Activated naive CD8-positive, alpha-beta T cell treated with anti-CD3 and anti-CD28 coated beads, Interleukin-2, amount 50 U/mL, for 24 hours (primary cell): Measurements from ENCODE around the gene MPRIP.

Experiments
- ATAC-seq: fragments of 150-1000 bp; cut with Tn5 transposase; one replicate; pipeline ENCODE4 v1.10.0; 2021
- DNase-seq: peaks from one replicate; pipeline ENCODE4 v3.0.0; 2021
- H3K27ac Mint-ChIP-seq: one replicate; pipeline ENCODE4 v1.8.0; 2021; ENCODE audit warnings: mild to moderate bottlenecking, mixed read lengths
- H3K27me3 Mint-ChIP-seq: one replicate; pipeline ENCODE4 v1.8.0; 2021; ENCODE audit warnings: mixed read lengths
- H3K36me3 Mint-ChIP-seq: one replicate; pipeline ENCODE4 v1.8.0; 2021; ENCODE audit warnings: low read depth, mixed read lengths
- H3K4me1 Mint-ChIP-seq: one replicate; pipeline ENCODE4 v1.8.0; 2021; ENCODE audit warnings: mixed read lengths
- H3K4me3 Mint-ChIP-seq: one replicate; pipeline ENCODE4 v1.8.0; 2021; ENCODE audit warnings: mild to moderate bottlenecking, moderate library complexity, mixed read lengths
- H3K9me3 Mint-ChIP-seq: one replicate; pipeline ENCODE4 v1.8.0; 2021; ENCODE audit warnings: mixed read lengths

Gene MPRIP

GRCh38 chr17:17032131-17032692 is 10.0 kb upstream of the MPRIP start:
- H3K27ac Mint-ChIP-seq: no peak overlapping the region

GRCh38 chr17:17033466-17033865 is 8.8 kb upstream of the MPRIP start:
- H3K4me1 Mint-ChIP-seq: peaks cover 6% of the 10 kb centered on the region
- H3K27ac Mint-ChIP-seq: no peak overlapping the region
- no peaks in the 10 kb centered on the region for H3K36me3 Mint-ChIP-seq
- no peaks in the 10 kb centered on the region for H3K9me3 Mint-ChIP-seq
- no peak overlapping the region for H3K4me3 Mint-ChIP-seq
- no peak for ATAC-seq
- no peak for DNase-seq
- H3K27me3 Mint-ChIP-seq: no peaks in the 10 kb centered on the region

More at GRCh38 chr17:17032131-17032692, 10.0 kb upstream of the MPRIP start:
- H3K27me3 Mint-ChIP-seq: no peaks in the 10 kb centered on the region
- no peaks in the 10 kb centered on the region for H3K36me3 Mint-ChIP-seq
- no peaks in the 10 kb centered on the region for H3K9me3 Mint-ChIP-seq
- DNase-seq (no peak), ATAC-seq (no peak)
- H3K4me3 Mint-ChIP-seq: no peak overlapping the region
- peaks cover 6% of the 10 kb centered on the region for H3K4me1 Mint-ChIP-seq

DNA sequence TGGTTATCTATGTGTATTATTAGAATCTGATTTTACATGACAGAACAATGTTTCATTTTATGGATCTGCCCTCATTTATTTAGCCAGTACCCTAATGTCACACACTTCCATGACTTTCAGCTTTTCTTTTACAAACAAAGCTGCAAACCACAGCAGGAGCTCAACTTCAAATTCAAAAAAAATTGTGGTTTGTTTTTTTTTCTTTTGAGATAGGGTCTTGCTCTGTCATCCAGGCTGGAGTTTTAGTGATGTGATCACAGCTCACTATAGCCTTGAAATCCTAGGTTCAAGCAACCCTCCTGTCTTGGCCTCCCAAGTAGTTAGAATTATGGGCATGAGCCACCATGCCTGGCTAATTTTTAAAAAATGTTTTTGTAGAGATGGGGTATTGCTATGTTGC is 8.2 kb upstream of the MPRIP start:
- H3K27me3 Mint-ChIP-seq: no peaks in the 10 kb centered on the region

DNA sequence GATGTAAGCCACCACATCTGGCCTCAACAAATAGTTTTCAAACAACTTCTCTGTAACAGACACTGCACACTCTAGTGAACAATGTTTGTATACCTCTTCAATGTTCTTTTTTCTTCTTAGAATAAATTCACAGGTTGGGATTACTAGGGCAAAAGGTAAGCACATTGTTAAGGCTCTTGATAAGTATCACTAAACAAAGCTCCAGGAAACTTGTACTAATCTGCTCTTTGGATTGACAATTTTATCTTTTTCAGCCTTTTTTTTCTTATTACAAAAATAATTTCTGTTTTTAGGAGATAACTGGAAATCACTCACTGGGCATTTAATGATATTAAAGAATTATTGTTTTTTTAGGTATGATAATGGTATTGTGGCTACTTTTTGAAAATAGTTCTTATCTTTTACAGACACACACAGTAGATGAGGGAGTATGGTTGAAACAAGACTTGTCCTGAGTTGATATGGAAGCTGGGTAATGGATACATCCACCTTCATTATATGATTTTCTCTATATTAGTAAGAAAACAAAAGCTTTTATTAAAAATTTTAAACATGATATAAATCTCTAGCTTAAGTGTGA is 7.7 kb upstream of the MPRIP start:
- Mint-ChIP-seq H3K36me3 (no peaks in the 10 kb centered on the region), H3K27ac (no peak overlapping the region), H3K4me1 (peaks cover 6% of the 10 kb centered on the region), H3K9me3 (no peaks in the 10 kb centered on the region), H3K27me3 (no peaks in the 10 kb centered on the region), H3K4me3 (no peak overlapping the region)
- ATAC-seq: no peak
- no peak for DNase-seq

More for the DNA sequence above, 8.2 kb upstream of the MPRIP start:
- Mint-ChIP-seq H3K36me3 (no peaks in the 10 kb centered on the region), H3K4me3 (no peak overlapping the region), H3K27ac (no peak overlapping the region), H3K4me1 (peaks cover 6% of the 10 kb centered on the region), H3K9me3 (no peaks in the 10 kb centered on the region)
- DNase-seq (no peak), ATAC-seq (no peak)

- H3K27ac Mint-ChIP-seq: no peak overlapping the region
- ATAC-seq (no peak), DNase-seq (no peak)
- H3K27me3 Mint-ChIP-seq: no peaks in the 10 kb centered on the region
- H3K4me1 Mint-ChIP-seq: peaks cover 6% of the 10 kb centered on the region
- no peaks in the 10 kb centered on the region for H3K9me3 Mint-ChIP-seq
- no peak overlapping the region for H3K4me3 Mint-ChIP-seq
- no peaks in the 10 kb centered on the region for H3K36me3 Mint-ChIP-seq
Measured at GRCh38 chr17:17035490-17035889, 6.8 kb upstream of the MPRIP start.

GRCh38 chr17:17035920-17036523 is 6.2 kb upstream of the MPRIP start:
- Mint-ChIP-seq H3K27me3 (no peaks in the 10 kb centered on the region), H3K4me3 (no peak overlapping the region), H3K4me1 (peaks cover 8% of the 10 kb centered on the region), H3K9me3 (no peaks in the 10 kb centered on the region), H3K27ac (no peak overlapping the region), H3K36me3 (no peaks in the 10 kb centered on the region)
- DNase-seq: no peak
- no peak for ATAC-seq

GRCh38 chr17:17036524-17036998 is 5.7 kb upstream of the MPRIP start:
- no peak overlapping the region for H3K27ac Mint-ChIP-seq
- H3K4me1 Mint-ChIP-seq: peaks cover 14% of the 10 kb centered on the region
- DNase-seq (no peak), ATAC-seq (peak; percentile 41)
- H3K36me3 Mint-ChIP-seq: no peaks in the 10 kb centered on the region
- H3K4me3 Mint-ChIP-seq: no peak overlapping the region
- H3K27me3 Mint-ChIP-seq: no peaks in the 10 kb centered on the region
- no peaks in the 10 kb centered on the region for H3K9me3 Mint-ChIP-seq

DNA sequence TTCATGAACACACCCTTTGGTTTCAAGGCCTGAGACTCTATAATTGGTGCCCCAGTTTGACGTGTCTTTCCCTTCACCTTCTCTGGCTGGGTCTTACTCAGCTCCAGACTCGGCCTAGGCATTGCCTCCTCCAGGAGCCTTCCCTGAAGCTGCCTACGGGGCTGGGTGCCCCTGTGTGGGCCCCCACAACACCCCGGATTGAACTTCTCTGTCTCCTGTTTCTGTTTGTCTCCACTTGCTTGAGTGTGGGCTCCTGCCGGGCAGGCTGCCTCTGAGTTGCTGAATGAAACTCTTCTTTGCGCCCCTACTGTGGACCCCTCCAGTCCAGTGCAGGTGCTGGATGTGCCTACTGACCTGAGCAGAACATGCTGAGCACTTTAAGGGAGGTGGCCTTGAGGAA is 2.3 kb upstream of the MPRIP start:
- DNase-seq: no peak
- ATAC-seq: no peak
- Mint-ChIP-seq H3K9me3 (no peaks in the 10 kb centered on the region), H3K4me3 (no peak overlapping the region), H3K36me3 (no peaks in the 10 kb centered on the region), H3K4me1 (peaks cover 36% of the 10 kb centered on the region), H3K27ac (no peak overlapping the region), H3K27me3 (no peaks in the 10 kb centered on the region)

DNA sequence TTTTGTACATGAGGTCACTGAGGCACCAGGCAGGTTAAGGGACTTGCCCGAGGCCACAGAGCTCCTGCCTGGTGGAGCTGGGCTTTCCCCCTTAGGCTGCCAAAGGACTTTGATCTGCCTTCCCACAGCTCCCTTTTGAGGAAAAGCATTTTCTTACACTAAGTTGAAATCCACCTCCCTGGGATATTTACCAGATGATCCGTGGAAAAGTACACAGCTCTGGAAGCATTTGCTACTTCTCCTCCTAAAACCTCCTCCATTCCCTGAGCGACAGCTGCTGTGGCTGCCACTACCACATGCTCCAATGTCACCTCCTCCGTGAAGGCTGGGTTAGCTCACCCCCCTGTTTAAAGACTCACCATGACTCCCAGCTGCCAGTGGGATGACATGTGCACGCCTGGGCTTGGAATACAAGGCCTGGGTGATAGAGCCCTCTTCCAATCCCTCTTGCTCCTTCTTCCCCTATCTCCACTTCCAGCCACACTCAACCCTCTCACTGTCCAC is 1.2 kb upstream of the MPRIP start:
- no peaks in the 10 kb centered on the region for H3K9me3 Mint-ChIP-seq
- H3K4me1 Mint-ChIP-seq: peaks cover 46% of the 10 kb centered on the region
- ATAC-seq (no peak), DNase-seq (no peak)
- no peaks in the 10 kb centered on the region for H3K27me3 Mint-ChIP-seq
- peak overlapping the region; percentile 72 for H3K4me3 Mint-ChIP-seq
- no peak overlapping the region for H3K27ac Mint-ChIP-seq
- peaks cover 4% of the 10 kb centered on the region for H3K36me3 Mint-ChIP-seq

DNA sequence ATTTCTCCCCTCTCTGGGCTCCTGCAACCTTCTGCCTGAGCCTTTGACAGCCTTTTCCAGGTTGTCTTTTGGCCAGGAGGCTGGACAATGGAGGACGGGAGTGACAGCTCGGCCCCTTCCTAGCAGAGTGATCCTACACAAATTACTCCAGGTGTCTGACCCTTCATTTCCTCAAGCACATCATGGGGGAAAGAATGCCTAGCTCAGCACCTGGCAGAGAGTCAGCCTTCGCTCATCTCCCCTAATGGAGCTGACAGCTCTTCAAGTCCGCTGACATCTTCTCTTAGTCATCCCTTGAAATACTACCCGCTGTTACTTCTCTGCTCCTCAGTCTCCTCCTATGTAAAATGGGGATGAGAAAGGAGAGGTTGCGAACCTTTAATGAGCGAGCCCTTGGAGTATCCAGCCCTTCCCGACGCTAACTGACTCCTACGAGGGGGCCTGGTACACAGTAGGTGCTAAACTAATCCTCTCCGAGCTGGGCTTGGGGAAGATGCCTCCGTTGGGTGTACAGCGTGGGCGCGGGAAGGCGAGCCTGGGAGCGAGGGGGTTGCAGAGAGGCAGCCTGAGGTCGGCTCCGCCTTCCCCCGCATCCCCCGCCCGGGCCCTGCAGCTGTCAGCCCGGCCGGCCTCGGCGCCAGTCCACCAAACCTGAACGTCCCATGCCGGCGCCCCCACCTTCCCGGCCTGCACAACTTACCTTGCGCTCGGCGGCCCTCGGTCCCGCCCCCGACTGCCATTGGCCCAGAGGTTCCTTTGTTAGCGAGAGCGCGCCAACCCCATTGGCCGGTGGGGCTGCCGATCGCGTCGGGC is 480 bp upstream of the MPRIP start:
- ATAC-seq (peak; percentile 96), DNase-seq (peak; percentile 97)
- Mint-ChIP-seq H3K4me3 (peak overlapping the region; percentile 72), H3K27me3 (no peaks in the 10 kb centered on the region), H3K9me3 (no peaks in the 10 kb centered on the region), H3K4me1 (peaks cover 51% of the 10 kb centered on the region), H3K27ac (no peak overlapping the region), H3K36me3 (peaks cover 5% of the 10 kb centered on the region)

DNA sequence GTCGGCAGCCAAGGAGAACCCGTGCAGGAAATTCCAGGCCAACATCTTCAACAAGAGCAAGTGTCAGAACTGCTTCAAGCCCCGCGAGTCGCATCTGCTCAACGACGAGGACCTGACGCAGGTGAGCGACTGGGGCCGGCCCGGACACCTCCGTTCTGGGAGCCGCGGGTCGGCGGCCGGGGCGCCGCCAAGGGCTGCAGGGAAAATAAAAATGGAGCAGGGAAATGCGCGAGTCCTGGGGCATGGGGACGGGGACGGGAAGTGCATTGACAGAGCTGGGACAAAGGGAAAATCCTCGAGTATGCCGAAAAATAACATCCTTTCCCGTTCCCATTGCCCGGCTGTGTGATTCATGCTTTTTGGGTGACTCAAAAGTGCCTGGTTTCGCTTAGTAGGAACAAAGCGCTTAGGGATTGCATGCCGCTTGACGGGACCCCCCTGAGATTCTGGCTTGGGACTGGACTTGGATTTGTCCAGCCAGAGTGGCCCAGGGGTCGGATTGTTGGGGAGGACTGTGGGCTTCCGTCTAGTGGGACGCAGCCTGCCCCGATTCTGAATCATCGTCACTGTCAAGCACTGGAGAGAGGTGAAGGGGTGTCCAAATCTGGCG is 699 bp downstream of the MPRIP start:
- Mint-ChIP-seq H3K4me3 (peak overlapping the region; percentile 90), H3K9me3 (no peaks in the 10 kb centered on the region), H3K27me3 (no peaks in the 10 kb centered on the region), H3K4me1 (peaks cover 58% of the 10 kb centered on the region), H3K27ac (peak overlapping the region; percentile 55), H3K36me3 (peaks cover 5% of the 10 kb centered on the region)
- DNase-seq (peak; percentile 29), ATAC-seq (no peak)

DNA sequence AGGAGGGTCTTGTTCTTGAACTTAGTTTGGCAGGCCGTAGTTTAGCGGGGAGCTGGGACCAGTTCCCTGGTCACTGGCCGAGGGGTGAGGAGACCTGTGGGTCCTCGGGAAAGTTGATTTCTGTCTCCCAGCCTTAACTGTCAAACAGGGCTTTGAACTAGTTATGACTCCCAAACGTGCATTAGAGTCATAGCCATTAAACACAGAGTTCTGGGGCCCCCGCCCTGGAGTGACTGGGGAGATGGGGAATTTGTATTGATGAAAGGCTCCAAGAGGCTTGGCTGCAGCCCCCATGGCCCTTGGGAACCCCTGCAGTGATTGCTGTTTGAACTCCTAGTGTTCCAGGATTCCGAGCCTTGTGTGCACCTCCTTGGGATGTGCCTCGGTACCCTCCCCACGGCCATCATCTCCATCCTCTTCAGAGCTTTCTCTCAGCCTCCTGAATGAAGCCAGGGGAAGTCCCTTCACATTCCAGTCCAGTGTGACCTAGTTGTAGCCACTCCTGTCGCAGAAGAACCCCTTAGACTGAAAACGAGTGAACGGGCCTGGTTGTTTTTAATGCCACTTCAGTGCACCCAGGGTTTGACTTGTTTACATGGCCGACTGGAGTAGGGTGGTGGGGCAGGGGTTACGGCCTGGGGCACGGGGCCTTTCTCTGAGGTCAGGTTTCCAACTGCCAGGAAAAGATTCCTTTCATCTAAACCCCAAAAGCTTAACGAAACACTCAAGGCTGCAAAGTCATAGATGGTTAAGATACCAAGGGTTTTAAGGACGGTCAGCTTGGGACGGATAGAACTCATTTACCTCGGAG is 1.4 kb downstream of the MPRIP start:
- peak overlapping the region; percentile 90 for H3K4me3 Mint-ChIP-seq
- no peaks in the 10 kb centered on the region for H3K27me3 Mint-ChIP-seq
- peaks cover 65% of the 10 kb centered on the region for H3K4me1 Mint-ChIP-seq
- H3K36me3 Mint-ChIP-seq: peaks cover 5% of the 10 kb centered on the region
- ATAC-seq (no peak), DNase-seq (no peak)
- no peaks in the 10 kb centered on the region for H3K9me3 Mint-ChIP-seq
- peak overlapping the region; percentile 76 for H3K27ac Mint-ChIP-seq

DNA sequence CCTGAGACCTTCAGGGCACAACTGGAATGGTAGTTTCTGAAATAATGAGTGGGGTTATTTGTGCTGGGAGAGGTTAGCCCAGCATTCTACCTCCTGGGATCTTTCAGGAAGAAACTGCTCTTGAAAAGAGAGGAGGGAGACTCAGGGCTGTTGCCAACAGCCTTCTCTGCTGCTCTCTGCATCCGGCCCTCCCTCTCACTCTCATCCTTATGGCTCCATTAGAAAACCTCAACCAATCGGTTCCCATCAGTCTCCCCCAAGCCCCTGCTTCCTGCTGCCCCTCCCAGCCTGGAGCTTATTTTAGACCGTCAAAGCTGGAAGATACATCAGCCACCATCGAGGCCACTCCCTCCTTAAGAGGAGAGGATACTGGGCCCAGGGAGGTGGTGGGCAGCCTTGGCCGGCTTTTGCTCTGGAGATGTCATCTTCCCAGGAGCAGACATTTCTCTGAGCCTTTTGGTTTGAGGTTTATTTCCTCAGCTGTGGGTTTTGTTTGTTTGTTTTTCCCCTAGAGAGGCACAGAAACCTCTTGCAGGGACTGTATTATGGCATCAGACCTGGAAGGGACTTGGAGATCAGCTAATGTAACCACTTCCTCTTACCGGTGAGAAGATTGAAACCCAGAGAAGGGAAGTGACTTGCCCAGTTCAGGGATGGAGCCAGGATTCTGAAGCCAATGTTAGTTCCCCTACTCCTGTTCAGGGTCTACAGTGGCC is 2.7 kb downstream of the MPRIP start:
- H3K9me3 Mint-ChIP-seq: no peaks in the 10 kb centered on the region
- ATAC-seq (no peak), DNase-seq (no peak)
- peaks cover 5% of the 10 kb centered on the region for H3K36me3 Mint-ChIP-seq
- H3K27me3 Mint-ChIP-seq: no peaks in the 10 kb centered on the region
- H3K27ac Mint-ChIP-seq: peak overlapping the region; percentile 29
- peaks cover 69% of the 10 kb centered on the region for H3K4me1 Mint-ChIP-seq
- H3K4me3 Mint-ChIP-seq: peak overlapping the region; percentile 90
